ENCODE data around the gene FGFRL1.

DNA sequence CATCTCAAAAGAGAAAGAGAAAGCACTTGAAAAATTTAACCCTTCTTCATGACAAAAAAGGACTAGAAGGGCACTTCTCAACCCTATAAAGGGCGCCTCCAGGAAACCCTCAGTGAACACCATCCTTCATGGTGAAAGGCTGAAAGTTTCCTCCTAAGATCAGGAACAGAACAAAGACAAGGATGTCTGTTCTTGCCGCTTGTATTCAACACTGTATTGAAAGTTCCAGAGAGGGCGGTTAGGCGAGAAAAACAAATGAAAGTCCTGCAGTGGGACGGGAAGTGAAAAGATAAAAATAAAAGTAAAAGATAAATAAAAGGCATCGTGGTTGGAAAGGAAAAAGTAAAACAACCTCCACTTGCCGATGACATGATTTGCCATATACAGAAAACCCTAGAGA, 51.0 kb downstream of the FGFRL1 start:
- TF ChIP-seq CTCF (IDR thresholded peaks at IDR 0.05; ENCODE audit: poor library complexity), result no peak
- TF ChIP-seq EZH2 (IDR thresholded peaks at IDR 0.05; ENCODE audit: borderline replicate concordance), result no peak
- TF ChIP-seq EZH2phosphoT487 (IDR thresholded peaks at IDR 0.05; ENCODE audit: low read depth, severe bottlenecking, unreplicated experiment), result no peak
